ENCODE measurements around the gene CPNE4.

CPNE4 gene

DNA sequence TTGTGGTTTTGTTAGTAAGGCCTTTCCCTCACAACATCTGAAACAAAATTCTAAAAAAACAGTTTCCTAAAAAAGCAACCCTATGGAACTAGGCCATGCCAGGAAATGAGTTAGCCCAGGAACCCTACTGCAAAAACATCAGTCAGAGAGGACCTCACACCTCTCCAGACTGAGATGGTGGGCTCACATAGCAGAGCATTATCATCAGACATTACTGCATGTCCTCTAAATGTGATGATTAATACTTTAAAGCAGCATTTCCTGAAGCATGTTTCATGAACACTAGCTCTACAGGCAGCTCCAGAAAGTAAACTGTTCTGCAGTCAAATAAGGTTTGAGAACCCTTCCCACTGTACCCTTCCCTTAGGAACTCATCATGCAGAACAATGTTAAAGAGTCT, 299.7 kb downstream of the CPNE4 start:
- DNase-seq (ENCODE audit: low read depth): no peak

DNA sequence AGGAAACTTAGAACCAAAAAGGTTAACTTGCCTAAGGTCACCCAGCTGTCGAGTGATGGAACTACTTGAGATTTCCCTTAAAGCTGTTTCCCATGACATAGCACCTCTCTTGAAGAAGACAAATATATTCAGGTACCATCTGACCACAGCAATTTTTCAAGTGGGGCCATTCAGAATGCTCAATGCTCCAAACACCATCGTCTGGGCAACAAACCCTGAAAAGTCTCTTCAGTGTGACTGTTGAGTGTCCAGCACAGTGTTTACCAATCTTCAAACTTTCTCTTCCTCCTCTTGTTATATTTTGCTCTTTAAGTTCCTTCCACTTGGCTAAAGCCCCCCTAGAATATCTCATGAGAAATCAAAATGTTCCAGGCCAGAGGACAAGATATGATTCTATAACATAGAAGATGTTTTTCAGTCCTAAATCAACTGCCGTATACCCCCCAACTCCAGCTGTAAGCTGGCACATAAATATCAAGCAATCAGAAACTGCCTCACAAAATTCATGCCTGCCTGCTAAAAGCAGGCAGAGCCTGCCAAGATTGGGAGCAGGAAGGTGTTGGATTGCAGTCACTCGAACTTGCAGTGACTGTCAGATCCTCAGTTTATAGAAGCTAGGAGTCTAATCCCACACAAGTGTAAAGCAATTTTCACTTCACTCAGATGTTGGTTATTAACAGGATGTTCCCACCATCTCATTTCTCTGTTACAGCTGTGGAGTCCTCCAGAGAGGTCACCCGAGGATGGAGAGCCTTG, 301.6 kb downstream of the CPNE4 start:
- DNase-seq (ENCODE audit: low read depth): no peak

DNA sequence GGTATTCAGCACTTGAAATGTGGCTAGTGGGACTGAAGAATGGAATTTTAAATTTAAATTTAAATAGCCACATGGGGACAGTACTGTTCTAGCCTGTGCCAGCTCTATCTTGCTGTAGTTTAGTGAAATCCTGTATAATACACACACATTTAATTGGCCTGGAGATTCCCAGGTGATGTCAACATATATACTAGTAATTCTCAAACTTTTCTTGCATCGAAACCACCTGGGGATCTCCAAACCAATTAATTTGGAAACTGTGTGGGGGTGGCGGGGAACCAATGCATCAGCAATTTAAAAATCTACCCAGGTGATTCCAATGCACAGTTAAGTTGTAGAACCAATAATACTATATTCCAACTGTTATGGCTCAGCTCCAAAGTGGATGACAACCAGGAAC, 303.1 kb downstream of the CPNE4 start:
- no peak for DNase-seq (ENCODE audit: low read depth)

DNA sequence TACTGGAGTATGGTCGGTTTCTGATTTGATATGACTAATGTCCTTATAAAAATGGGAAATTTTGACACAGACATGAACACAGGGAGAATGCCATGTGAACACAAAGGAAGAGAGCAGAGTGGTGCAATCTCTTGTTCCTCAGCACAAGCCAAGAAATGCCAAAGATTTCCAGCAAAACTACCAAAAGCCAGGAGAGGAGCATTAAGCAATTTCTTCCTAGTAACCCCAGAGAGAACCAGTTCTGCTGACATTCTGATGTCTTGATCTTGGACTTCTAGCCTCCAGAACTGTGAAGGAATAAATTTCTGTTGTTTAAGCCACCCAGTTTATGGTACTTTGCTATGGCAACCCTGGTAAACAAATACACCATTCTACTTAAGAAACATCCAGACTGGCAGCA, 304.2 kb downstream of the CPNE4 start:
- no peak for DNase-seq (ENCODE audit: low read depth)

DNA sequence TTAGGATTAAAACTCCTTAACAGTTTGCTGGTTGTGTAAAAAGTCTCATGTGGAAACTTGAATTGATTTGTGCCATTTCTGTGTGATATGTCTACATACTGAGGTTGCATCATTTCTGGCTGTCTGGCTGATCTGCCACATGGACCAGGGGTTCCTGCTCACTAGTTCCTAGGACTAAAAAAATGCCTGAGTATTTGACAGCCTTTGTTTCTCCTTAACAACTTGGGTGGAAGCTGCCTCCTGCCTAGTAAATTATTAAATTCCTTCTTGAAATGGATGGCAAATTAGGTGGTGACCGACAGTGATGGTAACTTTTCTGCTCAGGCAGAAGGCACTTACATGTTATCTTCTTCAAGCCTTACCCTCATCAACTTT, 305.2 kb downstream of the CPNE4 start:
- no peak for DNase-seq (ENCODE audit: low read depth)

DNA sequence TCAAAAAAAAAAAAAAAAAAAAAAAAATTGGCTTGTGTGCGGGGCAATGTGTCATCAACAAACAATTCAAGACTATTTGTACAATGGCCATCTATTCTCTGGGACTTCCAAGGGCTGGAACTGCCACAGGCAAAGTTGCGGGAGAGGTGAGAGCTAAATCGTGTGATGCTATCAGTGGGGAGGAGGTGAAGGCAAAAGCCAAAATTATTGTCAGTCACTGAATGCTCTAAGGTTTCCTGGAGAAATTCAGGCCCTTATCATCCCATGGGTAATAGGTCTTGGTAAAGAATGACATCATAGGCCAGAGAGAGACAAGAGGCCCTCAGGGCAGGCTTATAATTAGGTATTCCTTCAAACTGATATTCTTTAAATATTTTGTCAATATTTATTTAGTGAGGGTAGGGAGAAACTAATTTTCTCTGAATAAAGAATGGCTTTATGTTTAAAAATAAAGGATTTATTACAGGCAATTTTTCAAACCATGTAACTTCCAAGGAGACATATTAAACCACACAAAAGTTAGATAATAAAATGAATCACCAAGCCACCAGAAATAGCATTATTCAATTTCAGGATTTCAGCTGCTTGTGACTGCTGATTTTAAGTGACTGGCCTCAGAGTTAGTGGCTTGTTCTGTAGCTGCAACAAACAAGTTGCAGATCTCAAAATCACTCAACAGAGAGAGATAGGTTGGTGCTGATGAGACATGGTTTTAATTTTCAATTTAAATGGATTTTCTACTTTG, 305.7 kb downstream of the CPNE4 start:
- no peak for DNase-seq (ENCODE audit: low read depth)

DNA sequence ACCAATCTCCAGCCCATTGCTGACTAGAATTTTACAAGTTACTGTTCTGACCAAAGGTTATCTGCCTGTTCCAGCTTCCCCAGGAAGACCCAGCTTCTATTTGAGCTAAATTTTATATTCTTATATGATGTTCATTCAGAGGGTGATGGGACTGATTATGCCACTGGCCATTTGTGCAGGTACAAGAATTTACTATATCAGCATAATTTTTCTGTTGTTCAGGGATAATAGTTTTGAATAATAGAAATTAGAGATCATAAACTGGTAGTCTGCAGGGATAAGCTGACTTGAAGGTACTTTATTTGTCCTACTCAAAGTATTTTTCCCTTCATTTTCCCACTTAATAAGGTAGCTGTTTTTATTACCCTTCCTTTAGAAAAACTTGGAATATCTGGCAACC, 309.4 kb downstream of the CPNE4 start:
- no peak for DNase-seq (ENCODE audit: low read depth)

DNA sequence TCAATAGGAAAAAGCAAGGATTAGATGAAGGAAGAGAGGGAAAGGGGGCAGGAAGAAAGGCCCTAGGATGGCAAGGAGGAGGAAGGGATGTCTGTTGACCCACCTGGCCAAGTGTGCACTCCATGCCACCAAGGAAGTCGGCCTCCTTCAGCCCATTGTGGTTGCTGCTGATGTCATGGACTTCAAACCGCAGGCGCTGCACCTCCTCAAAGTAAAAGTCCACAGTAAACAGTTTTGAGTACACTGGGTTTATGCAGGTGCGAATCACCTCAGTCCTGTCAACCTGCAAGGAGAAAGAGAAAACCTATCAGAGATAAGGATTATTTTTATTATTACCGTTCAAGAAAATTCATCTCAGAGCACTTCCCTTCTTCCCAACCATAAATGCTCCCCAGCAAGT, 311.5 kb downstream of the CPNE4 start:
- no peak for DNase-seq (ENCODE audit: low read depth)

DNA sequence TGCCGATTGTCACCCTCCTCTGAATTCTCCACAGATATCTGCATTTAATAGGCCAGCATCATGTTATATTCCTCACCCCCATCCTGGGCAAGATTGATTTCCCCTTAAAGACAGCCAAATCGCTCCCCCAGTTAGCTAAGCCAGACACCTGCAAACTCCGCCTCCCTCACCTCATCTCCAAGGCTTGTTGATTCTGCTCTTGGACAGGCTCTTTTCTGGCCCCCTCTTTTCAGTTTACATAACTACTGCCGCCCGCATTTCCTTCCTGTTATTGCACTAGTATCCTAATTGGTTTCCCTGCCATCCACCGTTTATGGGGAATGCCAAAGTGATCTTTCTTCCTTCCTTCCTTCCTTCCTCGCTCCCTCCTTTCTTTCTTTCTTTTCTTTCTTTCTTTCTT, 317.3 kb downstream of the CPNE4 start:
- no peak for DNase-seq (ENCODE audit: low read depth)

DNA sequence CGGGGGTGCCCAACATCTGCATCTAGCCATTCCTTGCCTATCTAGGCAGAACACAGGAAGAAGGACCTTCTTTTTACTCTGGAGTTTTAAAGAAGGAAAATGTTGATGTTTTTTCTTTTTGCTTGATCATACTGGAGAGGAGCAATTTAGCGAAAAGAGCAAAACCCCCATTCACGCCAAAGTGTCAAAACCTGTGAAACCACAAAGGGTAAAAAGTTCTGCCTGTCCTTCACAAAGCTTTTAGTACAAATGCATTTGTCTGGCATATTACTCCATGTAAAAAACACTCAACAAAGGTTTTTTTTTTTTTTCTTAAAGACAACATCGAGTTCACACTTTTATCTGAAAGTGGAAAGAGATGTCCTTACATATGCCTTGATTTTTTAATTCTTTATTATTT, 317.9 kb downstream of the CPNE4 start:
- no peak for DNase-seq (ENCODE audit: low read depth)

DNA sequence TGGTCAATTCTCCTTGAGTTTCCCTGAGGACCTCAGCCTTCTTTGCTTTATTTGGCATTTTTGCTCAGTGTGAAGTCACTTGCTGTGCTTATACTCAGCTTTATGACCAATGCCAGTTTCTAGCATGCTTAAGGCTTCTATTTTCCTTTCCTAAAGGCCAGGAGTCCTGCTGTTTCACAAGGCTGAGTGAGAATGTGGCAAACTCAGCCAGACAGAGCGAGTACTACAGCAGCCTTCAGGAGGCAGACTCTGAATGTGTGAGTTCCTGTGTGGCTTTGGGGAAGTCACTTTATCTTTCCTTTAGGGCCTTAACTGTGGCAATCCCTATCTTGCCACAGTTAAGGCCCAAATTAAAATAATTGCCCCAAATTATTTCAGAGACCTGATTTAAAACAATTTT, 318.8 kb downstream of the CPNE4 start:
- DNase-seq (ENCODE audit: low read depth): no peak

DNA sequence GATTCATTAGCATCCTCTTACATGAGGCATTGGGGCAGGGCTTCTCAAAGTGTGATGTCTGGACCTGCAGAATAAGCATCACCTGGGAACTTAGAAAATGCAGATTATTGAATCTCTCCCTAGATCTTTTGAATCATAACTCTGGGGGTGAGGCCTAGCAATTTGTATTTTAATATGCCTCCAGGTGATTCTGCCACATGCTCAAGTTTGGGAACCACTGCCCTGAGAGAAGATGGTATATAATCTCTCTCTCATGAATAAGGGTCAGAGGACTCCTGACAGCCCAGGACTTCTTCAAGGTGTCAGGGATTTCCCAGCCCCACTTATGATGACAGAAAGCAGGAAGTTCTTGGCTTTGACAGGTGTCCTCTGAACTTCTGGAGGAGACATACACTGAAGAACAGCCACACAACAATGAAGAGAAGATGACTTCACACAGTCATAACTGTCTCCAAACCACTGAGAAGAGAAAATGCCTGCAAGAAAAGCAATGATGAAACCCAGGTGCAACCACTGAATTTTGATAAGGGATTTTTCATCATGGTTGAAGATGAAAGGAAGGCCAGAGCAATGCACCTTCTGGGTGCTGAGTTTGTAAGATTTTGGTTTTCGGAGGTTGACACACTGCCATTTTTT, 320.1 kb downstream of the CPNE4 start:
- no peak for DNase-seq (ENCODE audit: low read depth)

DNA sequence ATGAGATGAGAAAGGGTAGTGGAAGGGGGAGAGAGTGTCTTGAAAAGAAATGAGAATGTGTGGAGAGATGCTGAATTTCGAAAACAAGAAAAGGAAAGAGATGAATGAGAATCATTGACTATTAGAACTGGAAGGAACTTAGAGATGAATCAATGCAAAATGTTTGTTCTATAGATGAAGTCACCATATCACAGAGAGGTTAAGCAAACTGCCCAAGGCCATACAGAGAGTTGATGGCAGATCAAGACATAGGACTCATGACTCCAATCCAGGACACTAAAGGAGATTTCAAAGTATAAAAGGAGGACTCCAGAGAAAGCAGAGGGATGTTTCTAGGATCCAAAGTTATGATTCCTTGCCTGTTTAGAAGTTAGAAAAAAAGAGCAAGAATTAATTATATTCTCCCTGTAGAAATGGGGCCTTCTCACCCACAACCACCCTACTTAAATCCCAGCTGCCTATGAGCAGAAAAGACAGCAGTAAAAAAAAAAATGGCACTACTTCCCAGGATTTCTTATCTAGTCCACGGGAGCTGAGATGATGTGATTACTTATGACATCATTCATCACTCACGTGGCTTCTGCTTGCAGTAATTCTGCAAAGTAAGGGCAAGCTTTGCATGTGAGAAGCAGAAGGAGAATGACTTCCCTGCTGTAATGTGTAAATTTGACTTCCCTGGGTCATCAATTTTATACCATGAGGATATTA, 321.2 kb downstream of the CPNE4 start:
- no peak for DNase-seq (ENCODE audit: low read depth)

DNA sequence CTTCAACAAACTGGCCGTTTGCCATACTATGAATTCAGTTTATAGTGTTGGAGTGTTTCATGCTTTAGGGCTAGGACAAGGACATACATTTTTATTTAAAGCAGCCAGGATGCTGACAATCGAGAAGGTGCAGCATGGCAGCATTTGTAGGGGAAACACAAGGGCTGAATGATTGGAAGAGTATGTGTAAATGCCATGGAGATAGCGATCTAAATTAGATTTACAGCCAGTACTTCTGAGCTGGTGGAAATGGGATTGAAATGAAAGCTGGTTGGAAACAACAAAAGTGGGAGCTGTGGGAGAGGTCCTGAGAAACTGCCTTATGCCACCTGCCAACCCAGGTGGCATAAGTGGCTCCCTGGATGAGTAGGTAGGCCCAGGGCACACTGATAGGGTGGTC, 322.2 kb downstream of the CPNE4 start:
- DNase-seq (ENCODE audit: low read depth): no peak

DNA sequence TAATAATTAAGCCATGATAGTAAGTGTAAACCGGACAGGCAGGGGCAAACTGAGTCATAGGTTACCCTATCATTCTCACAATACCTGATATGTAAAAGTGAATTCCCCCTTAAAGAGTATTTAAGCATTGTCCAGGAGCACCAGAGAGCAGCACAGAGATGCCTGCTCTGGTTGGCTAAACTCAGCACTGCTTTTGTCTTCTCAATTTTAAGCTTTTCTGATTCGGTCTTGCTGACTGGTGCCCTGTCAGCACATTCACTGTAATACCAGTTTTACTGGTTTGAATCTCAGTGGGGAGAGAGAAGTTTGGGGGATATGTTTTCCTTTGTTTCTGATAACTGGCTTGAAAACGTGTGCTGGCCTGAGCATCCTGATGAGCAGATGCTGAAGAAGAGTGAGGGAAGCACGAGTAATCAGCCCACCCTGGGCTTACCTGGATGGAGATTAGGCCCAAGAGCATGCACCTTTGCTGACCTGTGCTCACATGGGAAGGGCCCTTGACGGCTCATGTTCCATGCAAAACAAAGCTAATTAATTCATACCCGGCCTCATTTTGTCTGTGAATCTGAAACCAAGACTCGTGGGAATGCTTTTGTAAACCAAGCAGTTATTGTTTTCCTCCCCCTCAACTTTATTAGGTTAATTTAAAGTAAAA, 323.6 kb downstream of the CPNE4 start:
- no peak for DNase-seq (ENCODE audit: low read depth)

DNA sequence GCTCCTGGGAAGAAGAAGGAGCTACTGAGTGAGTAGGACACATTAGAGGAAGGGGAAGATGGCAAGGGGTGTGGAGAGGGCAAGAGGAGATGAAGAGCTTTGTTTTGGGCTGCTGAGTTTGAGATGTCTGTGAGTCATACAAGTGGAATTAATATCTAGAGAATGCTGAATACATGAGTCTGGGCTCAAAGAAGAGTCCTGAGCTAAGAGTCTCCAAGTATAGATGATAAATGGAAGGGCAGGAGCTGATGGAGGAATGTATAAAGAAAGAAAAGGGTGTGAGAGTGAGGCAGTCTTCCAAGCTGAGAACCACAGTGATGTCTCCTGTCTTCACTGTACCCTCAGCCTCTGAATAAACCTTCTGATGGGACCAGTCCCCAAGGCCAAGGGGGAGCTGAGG, 326.6 kb downstream of the CPNE4 start:
- no peak for DNase-seq (ENCODE audit: low read depth)

DNA sequence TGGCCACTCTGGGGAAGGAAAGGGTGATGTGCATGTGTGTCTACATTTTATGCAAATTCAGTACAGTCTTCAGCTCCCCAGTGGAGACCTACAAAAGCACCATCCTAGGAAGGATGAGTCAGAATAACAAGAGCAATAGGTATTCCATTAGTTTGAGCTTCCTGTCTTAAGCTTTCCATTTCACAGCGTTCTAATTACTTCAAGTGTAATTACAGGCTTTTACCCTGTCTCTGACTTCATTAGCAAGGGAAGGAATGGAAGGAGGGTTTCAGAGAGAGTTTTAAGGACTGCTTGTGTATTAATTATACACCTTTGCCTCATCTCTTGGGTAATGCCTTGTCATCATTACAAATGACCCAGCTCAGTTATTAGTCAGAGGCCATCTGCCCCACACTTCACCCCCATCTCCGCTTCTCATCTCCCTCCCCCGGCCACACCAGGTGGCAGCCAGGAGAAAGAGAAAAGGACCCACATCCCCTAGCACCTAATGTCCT, 329.2 kb downstream of the CPNE4 start:
- no peak for DNase-seq (ENCODE audit: low read depth)

DNA sequence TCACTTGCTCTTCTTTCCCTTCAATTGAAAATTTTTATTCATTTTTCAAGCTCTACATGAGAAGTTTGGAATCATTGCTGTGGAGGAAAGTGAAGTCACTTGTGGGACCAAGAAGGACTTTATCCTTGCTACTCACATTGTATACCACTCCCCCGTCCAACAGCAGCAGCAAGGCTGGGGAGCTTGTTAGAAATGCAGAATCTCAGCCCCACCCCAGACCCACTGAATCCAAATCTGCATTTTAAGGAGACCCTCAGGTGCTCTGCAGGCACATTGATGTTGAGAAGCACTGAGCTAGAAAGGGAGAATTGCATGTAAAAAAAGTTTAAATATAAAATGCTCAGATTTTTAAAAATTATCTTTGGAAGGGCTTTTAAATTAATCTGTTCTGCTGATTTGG, 329.7 kb downstream of the CPNE4 start:
- DNase-seq (ENCODE audit: low read depth): no peak

DNA sequence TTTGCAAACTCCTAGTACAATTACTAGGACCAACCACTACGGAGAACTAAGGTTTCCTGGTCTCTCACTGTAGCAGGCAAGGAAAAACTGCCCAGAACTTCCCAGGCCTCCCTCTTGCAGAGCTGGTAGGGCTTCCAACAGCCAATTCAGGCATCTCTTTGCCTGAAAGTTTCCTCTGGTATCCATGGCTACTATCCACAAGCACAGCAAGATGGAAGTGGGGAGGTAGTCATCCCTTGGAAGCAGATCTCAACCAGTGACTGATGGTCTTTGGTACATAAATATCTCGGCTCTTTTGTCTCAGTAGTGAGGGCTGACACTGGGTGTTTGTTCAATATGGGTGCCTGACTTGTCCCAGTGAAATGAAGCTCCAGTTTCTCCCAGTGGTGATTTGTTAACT, 330.7 kb downstream of the CPNE4 start:
- DNase-seq (ENCODE audit: low read depth): no peak

DNA sequence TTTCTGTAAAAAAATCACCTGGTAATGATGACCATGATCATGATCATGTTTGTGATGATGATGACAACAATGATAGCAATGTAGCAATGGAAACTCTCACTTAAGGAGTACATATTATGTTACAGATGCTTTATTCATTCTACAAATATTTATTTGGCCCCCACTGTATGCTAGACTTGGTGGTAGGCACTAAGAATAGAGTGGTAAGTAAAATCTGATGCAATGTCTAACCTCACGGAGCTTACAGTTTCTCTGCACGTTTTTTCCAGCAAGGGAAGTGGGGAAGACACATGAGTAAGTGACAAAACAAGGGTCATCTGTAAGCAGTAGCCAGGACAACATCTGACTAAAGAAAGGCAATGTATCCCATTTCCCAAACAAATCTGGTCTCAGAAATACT, 332.7 kb downstream of the CPNE4 start:
- DNase-seq (ENCODE audit: low read depth): no peak

DNA sequence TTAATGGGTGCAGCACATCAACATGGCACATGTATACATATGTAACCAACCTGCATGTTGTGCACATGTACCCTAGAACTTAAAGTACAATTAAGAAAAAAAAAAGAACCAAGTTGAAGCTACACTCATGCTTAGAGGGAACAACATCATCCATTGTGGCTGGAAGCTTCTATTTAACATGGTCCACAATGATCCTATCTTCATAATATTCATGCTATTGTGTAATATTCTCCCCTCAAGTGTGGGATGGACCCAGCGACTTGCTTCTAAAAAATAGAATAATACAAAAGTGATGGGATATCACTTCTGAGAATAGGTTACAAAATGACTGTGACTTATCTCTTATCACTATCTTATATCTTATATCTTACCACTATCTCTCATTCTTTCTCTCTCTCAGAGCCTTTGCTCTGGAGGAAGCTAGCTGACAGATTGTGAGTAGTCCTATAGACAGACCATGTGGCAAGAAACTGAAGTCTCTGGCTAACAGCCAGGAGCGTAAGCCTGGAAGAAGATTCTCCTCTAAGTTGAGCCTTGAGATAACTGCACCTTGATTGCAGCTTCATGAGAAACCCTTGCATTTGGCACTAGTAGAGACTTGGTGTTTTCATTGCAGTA, 333.6 kb downstream of the CPNE4 start:
- DNase-seq (ENCODE audit: low read depth): no peak

DNA sequence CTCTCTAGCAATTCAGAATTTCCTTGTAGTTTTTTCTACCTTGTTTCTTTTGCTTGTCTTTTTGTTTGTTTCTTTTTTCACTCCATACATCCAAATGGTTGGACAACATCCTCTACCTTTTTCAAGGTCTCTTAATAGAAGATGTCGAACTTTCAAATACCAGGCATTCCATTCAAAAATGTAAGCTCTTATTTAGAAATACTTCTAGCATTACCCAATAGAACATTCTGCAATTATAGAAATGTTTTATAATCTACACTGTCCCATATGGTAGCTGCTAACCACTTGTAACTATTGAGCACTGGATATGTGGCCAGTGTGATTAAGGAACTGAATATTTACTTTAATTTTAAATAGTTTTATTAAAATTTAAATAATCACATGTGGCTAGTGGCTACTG, 335.8 kb downstream of the CPNE4 start:
- DNase-seq (ENCODE audit: low read depth): no peak

All from amniotic epithelial cell (primary cell).